Spleen (tissue), 7 donors: ENCODE results near the gene SSBP3.

Experiments
- POLR2A ChIP-seq, 3 donors: fragments of 450-650 bp; IDR thresholded peaks; one replicate each; pipeline ENCODE4 v1.5.1; 2017; ENCODE audit warnings: antibody characterized with exemption in 3 of 3, mild to moderate bottlenecking in 1 of 3
- TF ChIP-seq, protein P1 (sequence below), 11 experiments: fragments of 200-600 bp in 7 of 11; fragments of 450-650 bp in 4 of 11; sonication (generic) in 4 of 11; IDR thresholded peaks in 8 of 11; conservative IDR thresholded peaks in 3 of 11; 1 replicate in 7 of 11; 2 replicates in 4 of 11; pipeline versions ENCODE4 v1.4.0 to v1.8.0; 2016 to 2021; ENCODE audit warnings: antibody characterized with exemption in 11 of 11, inconsistent platforms in 4 of 11, mild to moderate bottlenecking in 1 of 11
- donor health status: DM: no; HTN: no; CAD: no; lungs with moderate emphysema.
- donor health status: DM: no; HTN: no; CAD: no.
- donor health status: DM: no; HTN: no; CAD: no.

- TF ChIP-seq, protein P1, sequence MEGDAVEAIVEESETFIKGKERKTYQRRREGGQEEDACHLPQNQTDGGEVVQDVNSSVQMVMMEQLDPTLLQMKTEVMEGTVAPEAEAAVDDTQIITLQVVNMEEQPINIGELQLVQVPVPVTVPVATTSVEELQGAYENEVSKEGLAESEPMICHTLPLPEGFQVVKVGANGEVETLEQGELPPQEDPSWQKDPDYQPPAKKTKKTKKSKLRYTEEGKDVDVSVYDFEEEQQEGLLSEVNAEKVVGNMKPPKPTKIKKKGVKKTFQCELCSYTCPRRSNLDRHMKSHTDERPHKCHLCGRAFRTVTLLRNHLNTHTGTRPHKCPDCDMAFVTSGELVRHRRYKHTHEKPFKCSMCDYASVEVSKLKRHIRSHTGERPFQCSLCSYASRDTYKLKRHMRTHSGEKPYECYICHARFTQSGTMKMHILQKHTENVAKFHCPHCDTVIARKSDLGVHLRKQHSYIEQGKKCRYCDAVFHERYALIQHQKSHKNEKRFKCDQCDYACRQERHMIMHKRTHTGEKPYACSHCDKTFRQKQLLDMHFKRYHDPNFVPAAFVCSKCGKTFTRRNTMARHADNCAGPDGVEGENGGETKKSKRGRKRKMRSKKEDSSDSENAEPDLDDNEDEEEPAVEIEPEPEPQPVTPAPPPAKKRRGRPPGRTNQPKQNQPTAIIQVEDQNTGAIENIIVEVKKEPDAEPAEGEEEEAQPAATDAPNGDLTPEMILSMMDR (IDR thresholded peaks at IDR 0.05 in 8 of 11, conservative IDR thresholded peaks at IDR 0.05 in 3 of 11) = no peak
- TF ChIP-seq POLR2A (IDR thresholded peaks at IDR 0.05) = no peak
These were observed 58.1 kb downstream of the SSBP3 start for GRCh38 chr1:54347955-54348699.
